ENCODE data around the gene KIF13A. TPM values are rescaled to one million over a fixed set of nuclear protein-coding genes. Genes with fewer than 3 reads are reported as not detected.

Gene KIF13A
- total RNA-seq, 1 experiment from 2014 or later: 52.7 TPM

DNA sequence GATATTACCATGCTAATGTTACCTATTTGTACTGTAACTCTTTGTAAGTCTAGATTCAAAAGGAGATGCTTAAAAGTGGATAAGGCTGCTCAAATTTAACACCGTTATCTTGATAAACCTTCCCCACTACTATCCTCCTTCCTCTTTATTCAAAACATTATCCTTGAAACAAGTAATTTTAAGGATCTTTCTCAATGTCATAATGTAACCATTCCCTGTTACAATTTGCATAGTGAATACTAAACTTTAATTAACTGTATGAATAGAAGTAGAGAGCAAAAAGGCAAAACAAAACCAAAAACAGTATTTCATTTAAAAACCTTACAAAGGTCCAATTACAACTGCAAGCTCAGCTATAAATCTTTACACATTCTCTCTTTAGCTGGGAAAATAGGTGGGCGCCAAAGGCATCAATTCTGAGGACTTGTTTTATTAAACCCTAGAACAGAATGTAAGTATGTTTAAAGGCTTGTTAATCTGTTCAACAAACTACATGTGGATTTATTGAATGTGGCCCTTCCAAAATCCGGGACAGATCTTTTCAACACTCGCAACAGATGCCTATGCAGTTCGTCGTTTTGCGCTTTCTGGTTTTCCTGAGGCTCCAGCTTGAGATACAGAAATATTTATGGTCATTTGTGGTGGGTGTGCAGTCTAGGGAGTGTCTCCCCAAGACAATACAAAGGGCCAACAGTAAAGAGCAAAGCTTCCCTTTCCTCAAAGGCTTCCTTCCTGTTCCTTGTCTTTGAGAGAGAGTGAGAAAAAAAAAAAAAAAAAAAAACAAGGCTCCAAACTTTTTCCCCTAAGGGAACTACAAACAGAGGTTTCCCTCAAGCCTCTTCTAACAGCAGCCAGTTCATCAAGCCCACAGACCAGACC, 15.1 kb downstream of the KIF13A start:
- Histone ChIP-seq H3K27me3 (replicated peaks) (no peaks in the 10 kb centered on the region), H3K4me3 (no peak overlapping the region), H3K9me3 (replicated peaks) (no peaks in the 10 kb centered on the region), H3K4me1 (replicated peaks) (peaks cover 51% of the 10 kb centered on the region), H3K36me3 (no peaks in the 10 kb centered on the region), H3K27ac (peak overlapping the region; percentile 51)
- DNase-seq (ENCODE audit: low read depth in 1 of 2, low spot score in 2 of 2): no peak

GRCh38 chr6:17971128-17972073, 16.0 kb downstream of the KIF13A start:
- DNase-seq (ENCODE audit: low read depth in 1 of 2, low spot score in 2 of 2): peak; percentile 77 to 80
- no peak overlapping the region for H3K4me3 ChIP-seq
- H3K4me1 ChIP-seq (replicated peaks): peaks cover 61% of the 10 kb centered on the region
- no peaks in the 10 kb centered on the region for H3K27me3 ChIP-seq (replicated peaks)
- no peaks in the 10 kb centered on the region for H3K9me3 ChIP-seq (replicated peaks)
- H3K36me3 ChIP-seq: no peaks in the 10 kb centered on the region
- peak overlapping the region; percentile 51 for H3K27ac ChIP-seq

GRCh38 chr6:17968876-17969275, 18.6 kb downstream of the KIF13A start:
- H3K27ac ChIP-seq: peak overlapping the region; percentile 51

GRCh38 chr6:17967668-17968518, 19.5 kb downstream of the KIF13A start:
- peak overlapping the region; percentile 51 for H3K27ac ChIP-seq
- H3K4me1 ChIP-seq (replicated peaks): peaks cover 92% of the 10 kb centered on the region
- H3K4me3 ChIP-seq: no peak overlapping the region
- peaks cover 4% of the 10 kb centered on the region; the same call in 1 of the 2 replicates for H3K36me3 ChIP-seq
- H3K27me3 ChIP-seq (replicated peaks): no peaks in the 10 kb centered on the region
- H3K9me3 ChIP-seq (replicated peaks): no peaks in the 10 kb centered on the region
- DNase-seq (ENCODE audit: low read depth in 1 of 2, low spot score in 2 of 2): peak; percentile 74 to 81

More at GRCh38 chr6:17968876-17969275, 18.6 kb downstream of the KIF13A start:
- Histone ChIP-seq H3K9me3 (replicated peaks) (no peaks in the 10 kb centered on the region), H3K36me3 (no peaks in the 10 kb centered on the region), H3K4me1 (replicated peaks) (peaks cover 86% of the 10 kb centered on the region), H3K4me3 (no peak overlapping the region), H3K27me3 (replicated peaks) (no peaks in the 10 kb centered on the region)
- peak in 1 of 2 experiments; percentile 30 for DNase-seq (ENCODE audit: low read depth in 1 of 2, low spot score in 2 of 2)

GRCh38 chr6:17966451-17966850, 21.0 kb downstream of the KIF13A start:
- Histone ChIP-seq H3K4me3 (no peak overlapping the region), H3K9me3 (replicated peaks) (no peaks in the 10 kb centered on the region), H3K27ac (no peak overlapping the region), H3K36me3 (peaks cover 8% of the 10 kb centered on the region; the same call in 1 of the 2 replicates), H3K27me3 (replicated peaks) (no peaks in the 10 kb centered on the region), H3K4me1 (replicated peaks) (peaks cover 92% of the 10 kb centered on the region)
- DNase-seq (ENCODE audit: low read depth in 1 of 2, low spot score in 2 of 2): no peak

GRCh38 chr6:17965397-17965796, 22.0 kb downstream of the KIF13A start:
- Histone ChIP-seq H3K27me3 (replicated peaks) (no peaks in the 10 kb centered on the region), H3K4me1 (replicated peaks) (peaks cover 84% of the 10 kb centered on the region), H3K36me3 (peaks cover 10% of the 10 kb centered on the region; the same call in 1 of the 2 replicates), H3K27ac (peak overlapping the region; percentile 57), H3K9me3 (replicated peaks) (no peaks in the 10 kb centered on the region), H3K4me3 (no peak overlapping the region)
- peak in 1 of 2 experiments; percentile 33 for DNase-seq (ENCODE audit: low read depth in 1 of 2, low spot score in 2 of 2)

GRCh38 chr6:17964633-17965032, 22.8 kb downstream of the KIF13A start:
- Histone ChIP-seq H3K36me3 (peaks cover 11% of the 10 kb centered on the region; the same call in 1 of the 2 replicates), H3K4me1 (replicated peaks) (peaks cover 85% of the 10 kb centered on the region), H3K27me3 (replicated peaks) (no peaks in the 10 kb centered on the region), H3K9me3 (replicated peaks) (no peaks in the 10 kb centered on the region), H3K4me3 (no peak overlapping the region), H3K27ac (peak overlapping the region; percentile 57)
- peak; percentile 56 to 70 for DNase-seq (ENCODE audit: low read depth in 1 of 2, low spot score in 2 of 2)

DNA sequence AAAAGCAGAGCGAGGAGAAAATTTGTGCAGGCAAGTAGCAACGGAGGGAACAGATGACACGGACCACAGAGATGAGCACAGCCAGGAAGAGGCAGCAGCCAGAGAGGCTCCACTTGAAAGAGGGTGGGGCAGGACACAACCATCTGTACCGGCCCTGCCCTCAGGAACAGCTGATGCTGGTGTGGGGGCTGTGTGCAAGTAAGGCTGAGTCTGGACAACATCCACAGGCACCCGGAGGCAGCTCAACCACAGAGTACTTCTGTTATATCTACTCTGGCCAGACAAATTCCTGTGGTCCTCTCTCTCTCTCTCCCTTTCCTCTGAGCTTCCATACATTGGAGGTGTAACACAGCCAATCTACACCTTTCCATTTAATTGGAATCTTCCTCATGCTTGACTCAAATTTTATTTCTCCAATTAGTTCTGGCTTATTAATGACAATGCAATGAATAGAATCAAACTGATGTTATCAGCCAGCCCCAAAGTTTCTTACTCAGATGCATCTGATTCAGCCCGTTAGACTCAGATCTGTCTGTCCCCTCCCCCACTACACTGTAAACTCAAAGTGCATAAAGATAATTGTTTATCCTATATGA, 24.9 kb downstream of the KIF13A start:
- Histone ChIP-seq H3K4me3 (no peak overlapping the region), H3K36me3 (peaks cover 15% of the 10 kb centered on the region; the same call in 1 of the 2 replicates), H3K4me1 (replicated peaks) (peaks cover 77% of the 10 kb centered on the region), H3K27ac (peak overlapping the region; percentile 31), H3K9me3 (replicated peaks) (no peaks in the 10 kb centered on the region), H3K27me3 (replicated peaks) (no peaks in the 10 kb centered on the region)
- DNase-seq (ENCODE audit: low read depth in 1 of 2, low spot score in 2 of 2): peak; percentile 90 to 97

DNA sequence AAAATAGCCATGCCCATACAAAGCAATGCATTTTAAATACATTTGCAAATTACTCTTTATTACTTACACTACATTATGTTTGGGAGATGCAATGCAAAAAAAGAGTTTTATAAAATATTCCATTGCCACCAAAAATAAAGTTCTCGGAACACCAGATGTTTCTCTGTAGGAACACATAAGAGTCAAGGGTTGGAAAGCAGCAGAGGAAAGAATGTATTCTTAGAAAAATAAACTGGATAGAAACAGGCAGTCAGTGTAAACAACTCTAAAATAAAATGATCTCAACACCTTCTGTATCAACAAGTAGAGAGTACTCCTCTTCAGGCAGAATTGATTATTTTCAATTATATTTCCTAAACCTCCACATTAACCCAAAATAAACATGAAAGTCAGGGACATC, 28.1 kb downstream of the KIF13A start:
- no peak for DNase-seq (ENCODE audit: low read depth in 1 of 2, low spot score in 2 of 2)
- no peaks in the 10 kb centered on the region for H3K27me3 ChIP-seq (replicated peaks)
- peaks cover 53% of the 10 kb centered on the region for H3K4me1 ChIP-seq (replicated peaks)
- H3K27ac ChIP-seq: no peak overlapping the region
- H3K4me3 ChIP-seq: no peak overlapping the region
- peaks cover 15% of the 10 kb centered on the region; the same call in 1 of the 2 replicates for H3K36me3 ChIP-seq
- no peaks in the 10 kb centered on the region for H3K9me3 ChIP-seq (replicated peaks)

DNA sequence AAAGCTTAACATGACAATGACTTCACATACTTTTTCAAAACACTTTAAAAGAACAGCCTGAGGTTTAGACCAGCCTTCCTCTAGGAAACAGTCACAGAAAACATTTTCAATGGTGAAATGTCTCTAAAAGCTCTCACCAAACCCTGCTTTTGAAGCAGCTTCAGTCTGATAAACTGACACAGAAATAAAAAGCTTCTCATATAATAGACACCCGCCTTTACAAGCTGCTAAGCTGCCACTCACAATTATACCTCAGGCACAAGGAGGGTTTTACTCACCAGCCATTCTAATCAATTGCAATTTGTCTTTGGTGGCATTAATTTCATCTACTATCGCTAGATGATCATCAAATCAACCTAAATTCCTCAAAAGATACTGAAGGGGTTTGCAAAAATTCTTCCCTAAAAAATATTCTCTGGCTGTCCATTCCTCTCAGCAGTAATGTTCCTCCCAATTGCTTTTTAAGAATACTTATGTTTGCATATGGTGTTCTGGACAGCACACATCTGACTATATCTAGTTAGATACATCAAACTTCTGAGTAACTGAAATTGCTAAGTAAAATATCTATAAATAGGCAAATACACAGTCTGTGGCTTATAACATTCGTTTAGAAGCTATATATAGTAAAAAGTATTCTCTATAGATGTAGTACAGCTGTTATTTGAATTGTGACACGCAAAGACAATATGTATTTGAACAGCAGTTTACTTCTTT, 29.4 kb downstream of the KIF13A start:
- Histone ChIP-seq H3K27me3 (replicated peaks) (no peaks in the 10 kb centered on the region), H3K9me3 (replicated peaks) (no peaks in the 10 kb centered on the region), H3K36me3 (peaks cover 10% of the 10 kb centered on the region; the same call in 1 of the 2 replicates), H3K4me1 (replicated peaks) (peaks cover 41% of the 10 kb centered on the region), H3K27ac (no peak overlapping the region), H3K4me3 (no peak overlapping the region)
- DNase-seq (ENCODE audit: low read depth in 1 of 2, low spot score in 2 of 2): no peak

DNA sequence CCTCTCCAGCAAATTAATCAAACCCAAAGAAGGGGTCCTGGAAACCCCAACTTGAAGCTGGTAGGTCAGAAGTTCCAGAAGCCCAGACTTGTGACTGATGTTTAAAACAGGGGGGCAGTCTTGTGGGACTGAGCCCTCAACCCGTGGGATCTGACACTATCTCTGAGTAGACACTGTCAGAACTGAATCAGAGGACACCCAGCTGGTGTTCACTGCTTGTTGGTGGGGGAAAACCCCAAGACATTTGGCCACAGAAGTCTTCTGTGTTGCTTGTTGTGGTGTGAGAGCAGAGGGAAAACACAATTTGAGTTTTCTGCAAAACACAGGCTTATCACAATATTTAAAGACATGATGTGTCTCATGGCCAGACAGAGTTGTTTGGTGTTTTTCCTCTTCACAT, 29.9 kb downstream of the KIF13A start:
- Histone ChIP-seq H3K27me3 (replicated peaks) (no peaks in the 10 kb centered on the region), H3K9me3 (replicated peaks) (no peaks in the 10 kb centered on the region), H3K4me1 (replicated peaks) (peaks cover 35% of the 10 kb centered on the region), H3K4me3 (no peak overlapping the region), H3K36me3 (peaks cover 10% of the 10 kb centered on the region; the same call in 1 of the 2 replicates), H3K27ac (no peak overlapping the region)
- DNase-seq (ENCODE audit: low read depth in 1 of 2, low spot score in 2 of 2): peak in 1 of 2 experiments; percentile 28

DNA sequence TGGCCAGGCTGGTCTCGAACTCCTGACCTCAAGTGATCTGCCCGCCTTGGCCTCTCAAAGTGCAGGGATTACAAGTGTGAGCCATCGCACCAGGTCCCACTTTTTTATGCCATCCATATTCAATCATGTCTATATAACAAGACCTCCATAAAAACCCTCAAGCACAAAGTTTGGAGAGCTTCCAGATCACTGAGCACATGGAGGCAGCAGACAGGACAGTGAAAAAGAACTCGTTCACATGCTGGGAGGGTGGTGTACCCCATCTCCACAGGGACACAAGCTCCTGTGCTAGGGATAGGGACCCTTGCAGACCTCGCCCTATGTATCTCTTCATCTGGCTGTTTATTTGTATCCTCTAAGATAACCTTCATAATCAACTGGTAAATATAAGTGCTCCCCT, 30.3 kb downstream of the KIF13A start:
- H3K4me1 ChIP-seq (replicated peaks): peaks cover 31% of the 10 kb centered on the region
- no peaks in the 10 kb centered on the region for H3K27me3 ChIP-seq (replicated peaks)
- no peaks in the 10 kb centered on the region for H3K9me3 ChIP-seq (replicated peaks)
- H3K27ac ChIP-seq: no peak overlapping the region
- no peak for DNase-seq (ENCODE audit: low read depth in 1 of 2, low spot score in 2 of 2)
- H3K4me3 ChIP-seq: no peak overlapping the region
- H3K36me3 ChIP-seq: peaks cover 10% of the 10 kb centered on the region; the same call in 1 of the 2 replicates
